KMS-11 (cell line): ENCODE results near the gene HAPLN2.
"Not testable (repeated sequence)": the region's sequence is repeated elsewhere in the genome, so short reads cannot be mapped to it uniquely, and the experiment has no call there.

Experiments
- H2AFZ ChIP-seq: fragments of 200-600 bp; sonication (generic); 2 replicates; pipeline ENCODE4 v1.6.1; 2016; ENCODE audit warnings: antibody characterized with exemption, mixed run types, low read depth
- H3K27ac ChIP-seq: fragments of 200-600 bp; sonication (generic); 2 replicates; pipeline ENCODE4 v1.6.1; 2016; ENCODE audit warnings: mild to moderate bottlenecking, mixed run types
- H3K27me3 ChIP-seq: fragments of 200-600 bp; sonication (generic); 2 replicates; pipeline ENCODE4 v1.6.1; 2017; ENCODE audit warnings: mild to moderate bottlenecking, low read depth, mixed run types, moderate library complexity; ENCODE audit not compliant: insufficient read depth
- H3K36me3 ChIP-seq: fragments of 200-600 bp; sonication (generic); 2 replicates; pipeline ENCODE4 v1.6.1; 2017; ENCODE audit warnings: mild to moderate bottlenecking, mixed run types; ENCODE audit not compliant: insufficient read depth
- H3K4me1 ChIP-seq: fragments of 200-600 bp; sonication (generic); 2 replicates; pipeline ENCODE4 v1.6.1; 2016; ENCODE audit warnings: mild to moderate bottlenecking, low read depth, mixed run types; ENCODE audit not compliant: poor library complexity, severe bottlenecking
- H3K4me2 ChIP-seq: fragments of 200-600 bp; sonication (generic); 2 replicates; pipeline ENCODE4 v1.7.0; 2016; ENCODE audit warnings: mild to moderate bottlenecking, mixed run types
- H3K4me3 ChIP-seq: fragments of 200-600 bp; sonication (generic); IDR thresholded peaks from 2 replicates; pipeline ENCODE4 v1.6.1; 2017; ENCODE audit warnings: low read depth, low read length, mixed read lengths; ENCODE audit not compliant: insufficient read depth
- H3K79me2 ChIP-seq: fragments of 200-600 bp; sonication (generic); 2 replicates; pipeline ENCODE4 v1.6.1; 2016; ENCODE audit warnings: low read depth, mixed run types; ENCODE audit not compliant: insufficient read depth
- H3K9ac ChIP-seq: fragments of 200-600 bp; sonication (generic); 2 replicates; pipeline ENCODE4 v1.6.1; 2016; ENCODE audit warnings: mild to moderate bottlenecking, mixed run types
- H4K20me1 ChIP-seq: fragments of 200-600 bp; sonication (generic); 2 replicates; pipeline ENCODE4 v1.6.1; 2016; ENCODE audit warnings: mild to moderate bottlenecking, mixed run types; ENCODE audit not compliant: insufficient read depth
- CTCF ChIP-seq: fragments of 200-600 bp; sonication (generic); conservative IDR thresholded peaks from 2 replicates; pipeline ENCODE4 v1.6.1; 2017; ENCODE audit warnings: low read depth, mild to moderate bottlenecking, antibody characterized with exemption, low read length, moderate library complexity, mixed read lengths

HAPLN2 gene

DNA sequence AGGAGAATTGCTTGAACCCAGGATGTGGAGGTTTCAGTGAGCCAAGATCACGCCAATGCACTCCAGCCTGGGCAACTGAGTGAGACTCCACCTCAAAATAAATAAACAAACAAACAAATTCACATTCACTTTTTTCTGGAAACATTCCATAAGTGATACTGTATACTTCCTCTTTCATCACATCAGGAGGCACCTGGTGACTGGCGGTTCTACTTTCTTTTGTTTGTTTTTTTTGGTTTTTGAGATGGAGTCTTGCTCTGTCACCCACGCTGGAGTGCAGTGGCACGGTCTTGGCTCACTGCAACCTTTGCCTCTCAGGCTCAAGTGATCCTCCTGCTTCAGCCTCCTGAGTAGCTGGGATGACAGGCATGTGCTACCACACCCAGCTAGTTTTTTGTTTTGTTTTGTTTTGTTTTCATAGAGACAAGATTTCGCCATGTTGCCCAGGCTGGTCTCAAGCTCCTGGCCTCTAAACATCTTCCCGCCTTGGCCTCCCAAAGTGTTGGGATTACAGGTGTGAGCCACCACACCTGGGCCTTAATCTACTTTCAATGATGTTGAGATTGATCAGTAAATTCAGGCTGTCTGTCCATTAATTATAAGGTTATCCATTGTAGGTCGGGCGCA is 10.7 kb downstream of the HAPLN2 start:
- peaks cover 97% of the 10 kb centered on the region for H3K27me3 ChIP-seq
- no peak overlapping the region for H3K4me2 ChIP-seq
- H3K27ac ChIP-seq: no peak overlapping the region
- no peak overlapping the region for H3K4me3 ChIP-seq
- no peak for TF ChIP-seq CTCF
- H3K9ac ChIP-seq: no peak overlapping the region
- H3K79me2 ChIP-seq: no peaks in the 10 kb centered on the region
- H3K36me3 ChIP-seq: no peaks in the 10 kb centered on the region
- H2AFZ ChIP-seq: no peak overlapping the region
- H3K4me1 ChIP-seq: peaks cover 4% of the 10 kb centered on the region
- H4K20me1 ChIP-seq: no peaks in the 10 kb centered on the region

- H3K4me3 ChIP-seq, H3K27ac ChIP-seq, H3K36me3 ChIP-seq, H3K79me2 ChIP-seq, H3K4me1 ChIP-seq, H4K20me1 ChIP-seq, H2AFZ ChIP-seq, H3K4me2 ChIP-seq, H3K9ac ChIP-seq: not testable (repeated sequence)
- H3K27me3 ChIP-seq: peaks cover 98% of the 10 kb centered on the region
- peak; percentile 32; the same call in 1 of the 2 replicates for TF ChIP-seq CTCF
Observed at GRCh38 chr1:156631152-156631551, 11.9 kb downstream of the HAPLN2 start.

DNA sequence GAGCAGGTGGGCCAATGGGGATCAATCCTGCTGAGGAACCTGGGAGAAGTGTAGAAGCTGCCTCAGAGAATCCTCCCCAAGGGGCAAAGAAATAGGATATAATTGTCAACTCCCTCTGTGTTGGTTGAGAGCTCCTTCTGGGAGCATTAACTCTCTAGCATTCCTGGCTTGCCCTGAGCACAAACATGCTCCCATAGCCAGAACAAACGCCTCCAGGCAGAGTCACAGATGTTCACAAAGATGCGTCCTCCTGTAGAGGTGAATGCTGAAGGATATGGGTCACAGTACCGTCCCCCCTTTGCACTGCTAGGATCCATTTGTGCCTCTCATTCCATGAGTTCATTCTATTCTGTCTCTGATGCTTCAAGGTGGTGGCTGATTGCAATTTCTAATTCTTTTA is 13.1 kb downstream of the HAPLN2 start:
- Histone ChIP-seq H3K79me2 (no peaks in the 10 kb centered on the region), H3K4me3 (no peak overlapping the region), H2AFZ (no peak overlapping the region), H3K9ac (no peak overlapping the region), H3K4me2 (no peak overlapping the region), H3K4me1 (no peaks in the 10 kb centered on the region), H3K27ac (no peak overlapping the region), H3K27me3 (peaks cover 97% of the 10 kb centered on the region), H3K36me3 (no peaks in the 10 kb centered on the region), H4K20me1 (no peaks in the 10 kb centered on the region)
- TF ChIP-seq CTCF: no peak

GRCh38 chr1:156638189-156638985 is 19.2 kb downstream of the HAPLN2 start:
- Histone ChIP-seq H3K36me3 (no peaks in the 10 kb centered on the region), H3K27ac (no peak overlapping the region), H3K9ac (no peak overlapping the region), H2AFZ (no peak overlapping the region), H3K79me2 (no peaks in the 10 kb centered on the region), H4K20me1 (no peaks in the 10 kb centered on the region), H3K4me2 (no peak overlapping the region), H3K4me1 (peaks cover 15% of the 10 kb centered on the region), H3K27me3 (peaks cover 97% of the 10 kb centered on the region), H3K4me3 (no peak overlapping the region)
- no peak for TF ChIP-seq CTCF
